Prostate gland (tissue), 2 donors: Measurements from ENCODE around the gene ZIM2. TPM values are rescaled to one million over a fixed set of nuclear protein-coding genes. Genes with fewer than 3 reads are reported as not detected.

ENCODE experiments used
- DNase-seq: peaks from one replicate; pipeline ENCODE4 v3.0.0-alpha.2; 2019; ENCODE audit warnings: low spot score
- H3K27ac ChIP-seq, 2 donors: fragments of 200-600 bp; sonication (generic); 2 replicates each; pipeline ENCODE4 v1.5.1; 2017 to 2019
- H3K27me3 ChIP-seq: fragments of 200-600 bp; sonication (generic); replicated peaks from 2 replicates; pipeline ENCODE4 v1.5.1; 2019; ENCODE audit not compliant: insufficient read depth
- H3K36me3 ChIP-seq, 2 donors: fragments of 200-600 bp; sonication (generic); 1 replicate in 1 of 2; 2 replicates in 1 of 2; pipeline versions ENCODE4 v1.5.1 to v1.8.1; 2017 to 2019
- H3K4me1 ChIP-seq: fragments of 200-600 bp; sonication (generic); replicated peaks from 2 replicates; pipeline ENCODE4 v1.5.1; 2019
- H3K4me3 ChIP-seq, 2 donors: fragments of 200-600 bp; sonication (generic); 2 replicates each; pipeline ENCODE4 v1.5.1; 2017 to 2019
- H3K9me3 ChIP-seq: fragments of 200-600 bp; sonication (generic); 2 replicates; pipeline ENCODE4 v1.5.1; 2017
- CTCF ChIP-seq, 4 experiments: fragments of 200-600 bp in 2 of 4; fragments of 450-650 bp in 2 of 4; sonication (generic) in 2 of 4; IDR thresholded peaks; 1 replicate in 3 of 4; 2 replicates in 1 of 4; pipeline ENCODE4 v1.5.1; 2016 to 2019; ENCODE audit warnings: antibody characterized with exemption in 4 of 4, mild to moderate bottlenecking in 2 of 4, moderate library complexity in 2 of 4
- POLR2A ChIP-seq: fragments of 450-650 bp; IDR thresholded peaks from one replicate; pipeline ENCODE4 v1.6.1; 2016; ENCODE audit warnings: antibody characterized with exemption, mild to moderate bottlenecking
- POLR2AphosphoS5 ChIP-seq: sonication (generic); formaldehyde crosslinking; IDR thresholded peaks from one replicate; pipeline ENCODE4 v1.6.1; 2017; ENCODE audit warnings: antibody characterized with exemption
- WGBS: methylation state at CpG from one replicate; pipeline ENCODE4 v1.1.5; 2018; 5-methylcytosine and 5-hydroxymethylcytosine counted together
- intact Hi-C: fragments of 100-400 bp; cut with DNase I; formaldehyde crosslinking; loops from one replicate; pipeline ENCODE4 v1.14.2; 2022
- total RNA-seq, 2 donors: library from RNA; depleted of rRNA; stranded (reverse); fragments of >200 nt; gene quantifications; one replicate each; pipeline ENCODE4 v1.1.0, GENCODE V29; 2016

The ZIM2 gene
- total RNA-seq, 2 donors from 2014 or later, result 0.64 to 5.2 TPM

- H3K4me1 ChIP-seq, result no peaks in the 10 kb centered on the region
- no peaks in the 10 kb centered on the region for H3K36me3 ChIP-seq
- intact Hi-C loops, result no loop called here
- DNase-seq, result no peak
- 91% methylated on average over 5 of the region's 5 CpGs for WGBS
- TF ChIP-seq CTCF (IDR thresholded peaks at IDR 0.05) (no peak), POLR2AphosphoS5 (no peak), POLR2A (no peak)
- no peaks in the 10 kb centered on the region for H3K9me3 ChIP-seq
- H3K27ac ChIP-seq, result no peak overlapping the region
- H3K4me3 ChIP-seq, result no peak overlapping the region
- no peaks in the 10 kb centered on the region for H3K27me3 ChIP-seq
Observed at GRCh38 chr19:56813531-56813930, 27.0 kb downstream of the ZIM2 start.

- Histone ChIP-seq H3K9me3 (no peaks in the 10 kb centered on the region), H3K27me3 (no peaks in the 10 kb centered on the region), H3K4me3 (no peak overlapping the region), H3K36me3 (no peaks in the 10 kb centered on the region), H3K27ac (no peak overlapping the region), H3K4me1 (no peaks in the 10 kb centered on the region)
- 86% methylated on average over 6 of the region's 6 CpGs for WGBS
- intact Hi-C loops, result no loop called here
- TF ChIP-seq CTCF (IDR thresholded peaks at IDR 0.05), result no peak
- TF ChIP-seq POLR2AphosphoS5, result no peak
- TF ChIP-seq POLR2A, result no peak
- DNase-seq, result no peak
Observed at GRCh38 chr19:56811480-56811879, 29.0 kb downstream of the ZIM2 start.

- TF ChIP-seq POLR2A (no peak), CTCF (IDR thresholded peaks at IDR 0.05) (no peak), POLR2AphosphoS5 (no peak)
- Histone ChIP-seq H3K27ac (no peak overlapping the region), H3K4me3 (no peak overlapping the region), H3K36me3 (no peaks in the 10 kb centered on the region), H3K9me3 (no peaks in the 10 kb centered on the region), H3K4me1 (no peaks in the 10 kb centered on the region), H3K27me3 (no peaks in the 10 kb centered on the region)
- intact Hi-C loops, result no loop called here
- WGBS, result 98% methylated on average over 1 of the region's 1 CpG
- no peak for DNase-seq
Observed at GRCh38 chr19:56810260-56810659, 30.3 kb downstream of the ZIM2 start.

GRCh38 chr19:56808717-56809392 is 31.7 kb downstream of the ZIM2 start:
- Histone ChIP-seq H3K36me3 (no peaks in the 10 kb centered on the region), H3K27me3 (no peaks in the 10 kb centered on the region), H3K27ac (no peak overlapping the region), H3K4me3 (no peak overlapping the region), H3K4me1 (no peaks in the 10 kb centered on the region), H3K9me3 (no peaks in the 10 kb centered on the region)
- intact Hi-C loops, result no loop called here
- 87% methylated on average over 3 of the region's 3 CpGs for WGBS
- TF ChIP-seq CTCF (IDR thresholded peaks at IDR 0.05) (no peak), POLR2AphosphoS5 (no peak), POLR2A (no peak)
- no peak for DNase-seq

- no peak overlapping the region for H3K4me3 ChIP-seq
- intact Hi-C loops, result no loop called here
- H3K9me3 ChIP-seq, result no peaks in the 10 kb centered on the region
- H3K4me1 ChIP-seq, result no peaks in the 10 kb centered on the region
- no peak for TF ChIP-seq POLR2A
- TF ChIP-seq POLR2AphosphoS5, result no peak
- no peak for TF ChIP-seq CTCF (IDR thresholded peaks at IDR 0.05)
- no peaks in the 10 kb centered on the region for H3K36me3 ChIP-seq
- DNase-seq, result no peak
- H3K27ac ChIP-seq, result no peak overlapping the region
- no peaks in the 10 kb centered on the region for H3K27me3 ChIP-seq
Observed at GRCh38 chr19:56806639-56807038, 33.9 kb downstream of the ZIM2 start.
